GM10266 (cell line): ENCODE data around the gene ISLR.

ENCODE experiments used
- DNase-seq: peaks from one replicate; pipeline ENCODE4 v3.0.0; 2012; ENCODE audit errors: extremely low spot score
- TF ChIP-seq, protein P1 (sequence below): IDR thresholded peaks from 2 replicates; pipeline ENCODE4 v1.5.1; 2012; ENCODE audit warnings: mild to moderate bottlenecking, low read depth; ENCODE audit not compliant: control insufficient read depth, insufficient read depth; ENCODE audit errors: missing control alignments

Gene ISLR

DNA sequence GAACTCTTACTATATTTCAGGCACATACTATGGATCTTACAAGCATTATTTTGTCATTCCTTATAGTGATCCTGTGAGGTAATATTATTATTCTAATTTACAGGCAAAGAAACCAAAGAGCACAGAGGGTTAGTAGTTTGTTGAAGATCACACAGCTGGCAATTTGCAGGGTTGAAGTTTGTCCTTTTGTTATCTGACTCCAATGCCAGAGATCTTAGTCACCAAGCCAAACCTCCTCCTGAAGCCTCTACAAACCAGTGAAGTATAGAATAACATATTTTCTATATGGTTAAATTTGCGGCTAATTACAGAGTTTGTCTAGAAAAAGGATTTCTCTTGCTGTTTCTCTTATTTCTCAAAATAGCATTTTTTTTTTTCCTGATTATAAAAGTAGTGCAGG lies 31.9 kb upstream of the ISLR start:
- TF ChIP-seq, protein P1, sequence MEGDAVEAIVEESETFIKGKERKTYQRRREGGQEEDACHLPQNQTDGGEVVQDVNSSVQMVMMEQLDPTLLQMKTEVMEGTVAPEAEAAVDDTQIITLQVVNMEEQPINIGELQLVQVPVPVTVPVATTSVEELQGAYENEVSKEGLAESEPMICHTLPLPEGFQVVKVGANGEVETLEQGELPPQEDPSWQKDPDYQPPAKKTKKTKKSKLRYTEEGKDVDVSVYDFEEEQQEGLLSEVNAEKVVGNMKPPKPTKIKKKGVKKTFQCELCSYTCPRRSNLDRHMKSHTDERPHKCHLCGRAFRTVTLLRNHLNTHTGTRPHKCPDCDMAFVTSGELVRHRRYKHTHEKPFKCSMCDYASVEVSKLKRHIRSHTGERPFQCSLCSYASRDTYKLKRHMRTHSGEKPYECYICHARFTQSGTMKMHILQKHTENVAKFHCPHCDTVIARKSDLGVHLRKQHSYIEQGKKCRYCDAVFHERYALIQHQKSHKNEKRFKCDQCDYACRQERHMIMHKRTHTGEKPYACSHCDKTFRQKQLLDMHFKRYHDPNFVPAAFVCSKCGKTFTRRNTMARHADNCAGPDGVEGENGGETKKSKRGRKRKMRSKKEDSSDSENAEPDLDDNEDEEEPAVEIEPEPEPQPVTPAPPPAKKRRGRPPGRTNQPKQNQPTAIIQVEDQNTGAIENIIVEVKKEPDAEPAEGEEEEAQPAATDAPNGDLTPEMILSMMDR: no peak
- no peak for DNase-seq

DNA sequence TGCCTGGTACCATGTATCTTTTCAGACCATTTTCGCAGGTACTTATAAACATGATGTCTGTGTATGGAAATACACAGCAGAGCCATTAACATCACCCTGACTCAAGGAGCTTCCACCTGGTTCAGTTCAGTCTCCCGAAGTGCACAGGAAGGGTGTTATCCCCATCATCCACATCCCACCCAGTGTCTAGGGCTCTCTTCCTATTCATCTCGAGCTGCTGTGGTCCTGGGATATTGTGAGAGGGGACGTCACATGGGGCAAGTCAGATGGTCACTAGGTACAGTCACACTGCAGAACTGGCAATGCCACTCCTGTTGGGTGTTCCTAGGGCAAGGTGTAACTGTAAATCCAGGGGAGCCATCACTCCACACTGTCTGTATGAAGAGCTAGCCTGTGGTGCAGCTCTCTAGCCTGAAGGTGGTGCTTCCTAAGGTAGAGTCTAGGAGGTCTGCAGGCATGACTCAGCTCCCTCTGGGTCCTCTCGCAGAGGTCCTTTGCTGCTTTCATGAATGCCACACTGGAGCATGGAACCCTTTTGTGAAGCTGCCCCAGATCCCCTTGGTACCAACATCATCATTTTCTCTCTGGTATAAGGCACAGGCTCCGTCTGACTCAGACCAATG lies 29.2 kb upstream of the ISLR start:
- TF ChIP-seq, protein P1: no peak
- no peak for DNase-seq

DNA sequence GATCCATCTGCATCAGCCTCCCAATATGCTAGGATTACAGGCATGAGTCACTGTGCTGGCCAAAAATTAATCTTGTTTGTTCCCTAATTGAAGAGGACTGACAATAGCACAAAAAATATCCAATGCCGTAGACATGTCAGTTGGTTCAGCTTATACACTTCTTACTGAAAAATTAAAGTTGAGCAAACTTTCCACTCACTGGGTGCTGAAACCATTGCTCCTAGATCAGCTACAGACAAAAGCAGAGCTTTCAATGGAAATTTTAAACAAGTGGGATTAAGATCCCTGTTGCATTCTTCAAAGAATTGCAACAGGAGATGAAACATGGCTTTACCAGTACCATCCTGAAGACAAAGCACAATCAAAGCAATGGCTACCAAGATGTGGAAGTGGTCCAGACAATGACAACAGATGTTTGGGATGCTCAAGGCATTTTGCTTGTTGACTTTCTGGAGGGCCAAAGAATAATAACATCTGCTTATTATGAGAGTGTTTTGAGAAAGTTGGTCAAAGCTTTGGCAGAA lies 27.2 kb upstream of the ISLR start:
- DNase-seq: no peak
- TF ChIP-seq, protein P1: no peak

DNA sequence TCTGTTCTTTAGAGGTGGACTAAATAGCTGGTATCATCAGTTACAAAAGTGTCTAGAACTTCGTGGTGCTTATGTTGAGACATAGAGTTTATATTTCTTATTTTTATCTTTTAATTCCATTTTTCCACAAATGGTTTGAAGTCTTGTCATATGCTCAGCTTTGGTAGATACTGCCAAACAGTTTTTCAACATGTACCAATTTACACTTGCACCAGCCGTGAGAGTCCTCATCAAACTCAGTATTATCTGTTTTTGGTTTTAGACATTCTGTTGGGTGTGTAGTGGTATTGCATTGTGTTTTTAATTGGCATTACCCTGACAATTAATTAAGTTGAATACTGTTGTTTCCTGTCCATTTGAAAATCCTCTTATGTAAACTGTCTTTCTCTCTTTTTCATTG lies 26.5 kb upstream of the ISLR start:
- no peak for DNase-seq
- TF ChIP-seq, protein P1: no peak

DNA sequence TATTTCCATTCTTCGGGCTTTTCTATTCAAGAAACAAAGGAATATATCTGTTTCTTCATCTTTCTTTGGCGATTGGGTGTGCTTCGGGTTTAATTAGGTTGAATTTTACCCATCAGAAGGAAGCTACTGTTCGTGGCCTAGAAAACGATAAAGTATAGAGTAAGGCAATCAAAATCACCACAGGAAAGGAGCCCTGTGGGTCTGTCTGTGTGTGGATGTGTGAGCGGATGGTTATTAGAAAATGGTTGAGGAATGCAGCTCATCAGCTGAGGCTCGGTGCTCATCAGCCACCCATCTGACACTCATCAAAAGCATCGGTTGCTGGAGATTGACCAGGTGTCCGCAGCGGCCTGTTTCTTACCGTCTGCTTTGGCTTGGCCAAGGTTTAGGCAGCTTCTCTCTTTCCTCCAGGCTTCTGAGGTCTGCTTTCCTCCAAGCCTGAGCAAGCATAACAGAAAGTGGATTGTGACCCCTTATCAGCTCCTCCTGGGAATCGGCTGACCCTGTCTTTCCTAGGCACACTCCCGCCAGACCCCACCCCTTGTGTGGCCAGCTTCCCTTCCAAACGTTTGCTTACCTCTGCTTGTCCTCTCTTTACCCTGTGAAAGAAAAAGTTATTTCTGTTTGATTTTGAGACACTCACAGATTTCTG lies 17.6 kb upstream of the ISLR start:
- no peak for DNase-seq
- TF ChIP-seq, protein P1: no peak

DNA sequence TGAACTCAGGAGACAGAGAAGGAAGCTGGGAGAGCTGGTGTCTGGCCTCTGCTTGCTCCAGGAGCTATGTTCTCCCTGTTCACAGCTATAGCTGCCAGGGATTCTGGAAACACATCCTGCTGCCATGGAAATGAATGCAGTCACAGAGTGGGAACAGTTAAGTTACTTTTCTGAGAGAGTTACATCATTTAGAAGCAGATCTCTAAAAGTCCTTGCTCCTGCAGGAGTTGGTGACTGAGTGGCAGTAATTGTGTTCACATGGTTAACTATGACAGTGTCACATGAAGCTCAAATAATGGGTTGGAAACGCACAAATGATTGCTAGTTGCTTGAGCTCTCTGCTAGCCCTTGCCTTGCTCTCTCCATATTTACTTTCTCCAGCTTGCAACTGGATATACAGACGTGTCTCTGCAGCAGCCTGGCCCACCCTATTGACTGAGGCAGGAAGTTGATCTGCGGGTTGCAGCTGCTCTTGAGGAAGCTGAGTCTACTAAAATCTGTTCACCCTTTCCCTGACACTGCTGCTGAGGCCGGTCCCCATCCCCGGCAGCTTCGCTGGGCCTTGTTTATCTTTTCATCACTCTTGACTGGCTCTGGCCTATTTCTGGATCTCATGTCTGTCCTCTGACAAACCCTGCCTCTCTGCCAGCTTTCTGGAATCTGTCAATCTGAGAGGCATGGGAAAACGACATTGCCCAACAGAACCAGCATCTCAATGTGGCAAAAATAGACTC lies 16.7 kb upstream of the ISLR start:
- TF ChIP-seq, protein P1: no peak
- DNase-seq: no peak
